HCT116 (cell line): ENCODE data around the gene DAGLA.

Source experiments
- ELF1 ChIP-seq: IDR thresholded peaks from 2 replicates; pipeline ENCODE4 v1.6.1; 2012; ENCODE audit warnings: low read depth, borderline replicate concordance
- EZH2 ChIP-seq: fragments of 200-600 bp; sonication (generic); IDR thresholded peaks from 2 replicates; pipeline ENCODE4 v1.6.1; 2017; ENCODE audit warnings: antibody characterized with exemption, mixed run types
- MAX ChIP-seq: IDR thresholded peaks from 2 replicates; pipeline ENCODE4 v1.6.1; 2012
- POLR2A ChIP-seq: IDR thresholded peaks from 2 replicates; pipeline ENCODE4 v1.7.0; 2011; ENCODE audit warnings: borderline replicate concordance; ENCODE audit not compliant: insufficient read depth, insufficient read length; ENCODE audit errors: extremely low read depth
- POLR2AphosphoS5 ChIP-seq: IDR thresholded peaks from 2 replicates; pipeline ENCODE4 v1.6.1; 2011; ENCODE audit warnings: mild to moderate bottlenecking, low read depth, low read length, moderate library complexity
- RAD21 ChIP-seq: IDR thresholded peaks from 2 replicates; pipeline ENCODE4 v1.6.1; 2012; ENCODE audit warnings: low read depth, mild to moderate bottlenecking
- SP1 ChIP-seq: IDR thresholded peaks from 2 replicates; pipeline ENCODE4 v1.6.1; 2012; ENCODE audit warnings: low read depth
- TCF7L2 ChIP-seq: IDR thresholded peaks from 2 replicates; pipeline ENCODE4 v1.7.0; 2011; ENCODE audit warnings: borderline replicate concordance, inconsistent platforms; ENCODE audit not compliant: insufficient read depth, insufficient read length; ENCODE audit errors: extremely low read depth
- ZFX ChIP-seq: fragments of 450-650 bp; IDR thresholded peaks from 2 replicates; pipeline ENCODE4 v1.6.1; 2017
- TF ChIP-seq, protein P1 (sequence below): IDR thresholded peaks from 2 replicates; pipeline ENCODE4 v1.6.1; 2011; ENCODE audit warnings: mild to moderate bottlenecking, low read length, moderate library complexity; ENCODE audit not compliant: insufficient replicate concordance; ENCODE audit errors: extremely low read depth
- TF ChIP-seq, protein P2 (sequence below), 3 experiments: fragments of 200-600 bp in 1 of 3; sonication (generic) in 1 of 3; IDR thresholded peaks in 2 of 3; conservative IDR thresholded peaks in 1 of 3; 2 replicates each; pipeline ENCODE4 v1.5.1; 2012 to 2017; ENCODE audit warnings: low read depth in 2 of 3, low read length in 2 of 3, antibody characterized with exemption in 1 of 3, borderline replicate concordance in 1 of 3, control low read depth in 1 of 3, mild to moderate bottlenecking in 1 of 3, mixed read lengths in 1 of 3, mixed run types in 1 of 3, moderate library complexity in 1 of 3; ENCODE audit not compliant: insufficient read depth in 1 of 3
- TF ChIP-seq, protein P3 (sequence below): IDR thresholded peaks from 2 replicates; pipeline ENCODE4 v1.6.1; 2012; ENCODE audit warnings: low read depth

DNA sequence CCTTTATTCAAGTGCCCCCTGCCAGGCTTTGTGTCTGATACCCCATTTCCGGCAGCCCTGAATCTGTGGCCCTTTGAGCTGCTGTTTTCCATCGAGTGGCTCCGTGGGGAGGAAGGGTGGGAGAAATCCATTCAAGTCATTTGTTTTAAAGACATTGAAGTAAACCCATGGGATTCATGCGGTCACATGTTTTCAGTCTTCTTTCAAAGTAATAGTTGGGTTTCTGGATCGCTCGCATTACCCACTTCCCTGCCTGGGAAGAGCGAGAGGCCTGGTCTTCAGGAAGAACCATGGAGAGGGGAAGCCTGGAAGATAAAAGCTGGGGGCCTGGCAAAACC is 14.4 kb downstream of the DAGLA start:
- TF ChIP-seq, protein P1, sequence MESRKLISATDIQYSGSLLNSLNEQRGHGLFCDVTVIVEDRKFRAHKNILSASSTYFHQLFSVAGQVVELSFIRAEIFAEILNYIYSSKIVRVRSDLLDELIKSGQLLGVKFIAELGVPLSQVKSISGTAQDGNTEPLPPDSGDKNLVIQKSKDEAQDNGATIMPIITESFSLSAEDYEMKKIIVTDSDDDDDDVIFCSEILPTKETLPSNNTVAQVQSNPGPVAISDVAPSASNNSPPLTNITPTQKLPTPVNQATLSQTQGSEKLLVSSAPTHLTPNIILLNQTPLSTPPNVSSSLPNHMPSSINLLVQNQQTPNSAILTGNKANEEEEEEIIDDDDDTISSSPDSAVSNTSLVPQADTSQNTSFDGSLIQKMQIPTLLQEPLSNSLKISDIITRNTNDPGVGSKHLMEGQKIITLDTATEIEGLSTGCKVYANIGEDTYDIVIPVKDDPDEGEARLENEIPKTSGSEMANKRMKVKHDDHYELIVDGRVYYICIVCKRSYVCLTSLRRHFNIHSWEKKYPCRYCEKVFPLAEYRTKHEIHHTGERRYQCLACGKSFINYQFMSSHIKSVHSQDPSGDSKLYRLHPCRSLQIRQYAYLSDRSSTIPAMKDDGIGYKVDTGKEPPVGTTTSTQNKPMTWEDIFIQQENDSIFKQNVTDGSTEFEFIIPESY, result no peak
- TF ChIP-seq ZFX (no peak), EZH2 (no peak), POLR2AphosphoS5 (no peak), ELF1 (no peak), TCF7L2 (no peak), POLR2A (no peak), SP1 (no peak), RAD21 (no peak), MAX (no peak)
- TF ChIP-seq, protein P2, sequence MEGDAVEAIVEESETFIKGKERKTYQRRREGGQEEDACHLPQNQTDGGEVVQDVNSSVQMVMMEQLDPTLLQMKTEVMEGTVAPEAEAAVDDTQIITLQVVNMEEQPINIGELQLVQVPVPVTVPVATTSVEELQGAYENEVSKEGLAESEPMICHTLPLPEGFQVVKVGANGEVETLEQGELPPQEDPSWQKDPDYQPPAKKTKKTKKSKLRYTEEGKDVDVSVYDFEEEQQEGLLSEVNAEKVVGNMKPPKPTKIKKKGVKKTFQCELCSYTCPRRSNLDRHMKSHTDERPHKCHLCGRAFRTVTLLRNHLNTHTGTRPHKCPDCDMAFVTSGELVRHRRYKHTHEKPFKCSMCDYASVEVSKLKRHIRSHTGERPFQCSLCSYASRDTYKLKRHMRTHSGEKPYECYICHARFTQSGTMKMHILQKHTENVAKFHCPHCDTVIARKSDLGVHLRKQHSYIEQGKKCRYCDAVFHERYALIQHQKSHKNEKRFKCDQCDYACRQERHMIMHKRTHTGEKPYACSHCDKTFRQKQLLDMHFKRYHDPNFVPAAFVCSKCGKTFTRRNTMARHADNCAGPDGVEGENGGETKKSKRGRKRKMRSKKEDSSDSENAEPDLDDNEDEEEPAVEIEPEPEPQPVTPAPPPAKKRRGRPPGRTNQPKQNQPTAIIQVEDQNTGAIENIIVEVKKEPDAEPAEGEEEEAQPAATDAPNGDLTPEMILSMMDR (IDR thresholded peaks at IDR 0.05 in 2 of 3, conservative IDR thresholded peaks at IDR 0.05 in 1 of 3; ENCODE audit: borderline replicate concordance in 1 of 3, insufficient read depth in 1 of 3, low read depth in 2 of 3, low read length in 2 of 3), result no peak
- TF ChIP-seq, protein P3, sequence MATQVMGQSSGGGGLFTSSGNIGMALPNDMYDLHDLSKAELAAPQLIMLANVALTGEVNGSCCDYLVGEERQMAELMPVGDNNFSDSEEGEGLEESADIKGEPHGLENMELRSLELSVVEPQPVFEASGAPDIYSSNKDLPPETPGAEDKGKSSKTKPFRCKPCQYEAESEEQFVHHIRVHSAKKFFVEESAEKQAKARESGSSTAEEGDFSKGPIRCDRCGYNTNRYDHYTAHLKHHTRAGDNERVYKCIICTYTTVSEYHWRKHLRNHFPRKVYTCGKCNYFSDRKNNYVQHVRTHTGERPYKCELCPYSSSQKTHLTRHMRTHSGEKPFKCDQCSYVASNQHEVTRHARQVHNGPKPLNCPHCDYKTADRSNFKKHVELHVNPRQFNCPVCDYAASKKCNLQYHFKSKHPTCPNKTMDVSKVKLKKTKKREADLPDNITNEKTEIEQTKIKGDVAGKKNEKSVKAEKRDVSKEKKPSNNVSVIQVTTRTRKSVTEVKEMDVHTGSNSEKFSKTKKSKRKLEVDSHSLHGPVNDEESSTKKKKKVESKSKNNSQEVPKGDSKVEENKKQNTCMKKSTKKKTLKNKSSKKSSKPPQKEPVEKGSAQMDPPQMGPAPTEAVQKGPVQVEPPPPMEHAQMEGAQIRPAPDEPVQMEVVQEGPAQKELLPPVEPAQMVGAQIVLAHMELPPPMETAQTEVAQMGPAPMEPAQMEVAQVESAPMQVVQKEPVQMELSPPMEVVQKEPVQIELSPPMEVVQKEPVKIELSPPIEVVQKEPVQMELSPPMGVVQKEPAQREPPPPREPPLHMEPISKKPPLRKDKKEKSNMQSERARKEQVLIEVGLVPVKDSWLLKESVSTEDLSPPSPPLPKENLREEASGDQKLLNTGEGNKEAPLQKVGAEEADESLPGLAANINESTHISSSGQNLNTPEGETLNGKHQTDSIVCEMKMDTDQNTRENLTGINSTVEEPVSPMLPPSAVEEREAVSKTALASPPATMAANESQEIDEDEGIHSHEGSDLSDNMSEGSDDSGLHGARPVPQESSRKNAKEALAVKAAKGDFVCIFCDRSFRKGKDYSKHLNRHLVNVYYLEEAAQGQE, result no peak
